Adrenal gland (tissue), 12 donors: ENCODE measurements around the gene CBLC. TPM values are rescaled to one million over a fixed set of nuclear protein-coding genes. Genes with fewer than 3 reads are reported as not detected.

ENCODE experiments used
- DNase-seq, 7 donors: peaks; one replicate each; pipeline ENCODE4 v3.0.0-alpha.2; 2019 to 2020
- H3K27ac ChIP-seq, 5 donors: fragments of 200-600 bp; sonication (generic) in 4 of 5; 1 replicate in 3 of 5; 2 replicates in 2 of 5; pipeline versions ENCODE4 v1.5.1 to v1.8.0; 2016 to 2020; ENCODE audit warnings: mild to moderate bottlenecking in 1 of 5
- H3K27me3 ChIP-seq: fragments of 200-600 bp; 2 replicates; pipeline ENCODE4 v1.8.0; 2021
- H3K36me3 ChIP-seq, 2 donors: fragments of 200-600 bp; replicated peaks in 1 of 2; 1 replicate in 1 of 2; 2 replicates in 1 of 2; pipeline versions ENCODE4 v1.5.1 to v1.8.0; 2018 to 2022
- H3K4me1 ChIP-seq, 2 donors: fragments of 200-600 bp; replicated peaks in 1 of 2; 1 replicate in 1 of 2; 2 replicates in 1 of 2; pipeline versions ENCODE4 v1.5.1 to v1.8.0; 2018 to 2021
- H3K4me3 ChIP-seq, 4 donors: fragments of 200-600 bp; sonication (generic) in 3 of 4; one replicate each; pipeline ENCODE4 v1.5.1; 2016 to 2018
- H3K9me3 ChIP-seq, 3 donors: fragments of 200-600 bp; sonication (generic) in 1 of 3; replicated peaks in 1 of 3; 1 replicate in 2 of 3; 2 replicates in 1 of 3; pipeline versions ENCODE4 v1.5.1 to v1.8.0; 2016 to 2021
- POLR2A ChIP-seq, 2 donors: fragments of 450-650 bp; IDR thresholded peaks; one replicate each; pipeline ENCODE4 v1.6.1; 2017; ENCODE audit warnings: antibody characterized with exemption in 2 of 2, mild to moderate bottlenecking in 2 of 2, moderate library complexity in 1 of 2
- WGBS, 4 donors: extraction: QIAGEN DNeasy Blood & Tissue Kit in 2 of 4; methylation state at CpG; one replicate each; pipeline versions ENCODE4 v1.1.5 to v1.1.7; 2013 to 2017; 5-methylcytosine and 5-hydroxymethylcytosine counted together
- intact Hi-C, 2 donors: fragments of 100-400 bp; cut with DNase I; formaldehyde crosslinking; loops; one replicate each; pipeline versions ENCODE4 v1.14.1 to v1.15.0; 2022 to 2023
- polyA plus RNA-seq, 3 donors: library from polyadenylated mRNA; stranded (reverse); fragments of 200-250 nt in 2 of 3; fragments of 350-450 nt in 1 of 3; fragmentation: Illumina TruSeq in 1 of 3; extraction: RNeasy Lipid Tissue Mini Kit (QIAGEN cat#74804) in 1 of 3; gene quantifications; one replicate each; pipeline ENCODE4 v1.2.3, GENCODE V29; 2013 to 2014
- total RNA-seq, 9 donors: library from RNA; depleted of rRNA in 4 of 9; stranded (reverse); fragments of >200 nt in 4 of 9; fragments of 120-200 nt in 1 of 9; fragmentation: NEBNext Ultra II Directional in 1 of 9; extraction: Animal tissue kit (Norgen Biotek cat#: 25700) in 1 of 9; gene quantifications; one replicate each; pipeline versions ENCODE4 v1.1.0 to v1.2.4, GENCODE V29; 2013 to 2023
- TF ChIP-seq, protein P1 (sequence below), 6 experiments: fragments of 450-650 bp in 4 of 6; fragments of 200-600 bp in 2 of 6; sonication (generic) in 1 of 6; IDR thresholded peaks; 1 replicate in 5 of 6; 2 replicates in 1 of 6; pipeline versions ENCODE4 v1.5.1 to v1.8.0; 2016 to 2021; ENCODE audit warnings: antibody characterized with exemption in 6 of 6, mild to moderate bottlenecking in 2 of 6, moderate library complexity in 1 of 6
- donor health status: healthy with polysubstance abuse.
- donor health status: Bipolar disorder and iron deficiency.
- donor health status: DM: yes; HTN: yes; CAD: no.
- donor health status: DM: no; HTN: no; CAD: no.
- donor health status: DM: no; HTN: no; CAD: no.
- donor health status: DM: yes; HTN: yes; CAD: no.

Gene CBLC
- total and polyA plus RNA-seq, 12 donors, result 0.13 to 0.14 TPM; not detected in 10

DNA sequence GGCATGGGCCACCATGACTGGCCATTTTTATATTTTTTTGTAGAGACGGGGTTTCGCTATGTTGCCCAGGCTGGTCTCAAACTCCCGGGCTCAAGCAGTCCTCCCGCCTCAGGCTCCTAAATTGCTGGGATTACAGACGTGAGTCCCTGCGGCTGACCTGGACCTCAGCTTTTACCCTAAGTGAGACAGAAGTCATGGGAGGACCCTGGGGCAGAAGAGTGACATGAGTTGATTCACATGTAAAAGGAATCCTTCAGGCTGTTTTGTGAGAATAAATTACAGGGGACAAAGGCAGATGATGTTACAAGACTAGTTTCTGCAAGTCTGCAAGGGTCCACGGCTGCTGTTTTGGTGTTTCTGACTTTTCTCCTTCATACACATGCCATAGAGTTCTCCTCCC lies 28.6 kb downstream of the CBLC start:
- no peaks in the 10 kb centered on the region for H3K9me3 ChIP-seq
- intact Hi-C loops, result no loop called here
- no peak overlapping the region for H3K4me3 ChIP-seq
- TF ChIP-seq POLR2A (IDR thresholded peaks at IDR 0.05), result no peak
- TF ChIP-seq, protein P1, sequence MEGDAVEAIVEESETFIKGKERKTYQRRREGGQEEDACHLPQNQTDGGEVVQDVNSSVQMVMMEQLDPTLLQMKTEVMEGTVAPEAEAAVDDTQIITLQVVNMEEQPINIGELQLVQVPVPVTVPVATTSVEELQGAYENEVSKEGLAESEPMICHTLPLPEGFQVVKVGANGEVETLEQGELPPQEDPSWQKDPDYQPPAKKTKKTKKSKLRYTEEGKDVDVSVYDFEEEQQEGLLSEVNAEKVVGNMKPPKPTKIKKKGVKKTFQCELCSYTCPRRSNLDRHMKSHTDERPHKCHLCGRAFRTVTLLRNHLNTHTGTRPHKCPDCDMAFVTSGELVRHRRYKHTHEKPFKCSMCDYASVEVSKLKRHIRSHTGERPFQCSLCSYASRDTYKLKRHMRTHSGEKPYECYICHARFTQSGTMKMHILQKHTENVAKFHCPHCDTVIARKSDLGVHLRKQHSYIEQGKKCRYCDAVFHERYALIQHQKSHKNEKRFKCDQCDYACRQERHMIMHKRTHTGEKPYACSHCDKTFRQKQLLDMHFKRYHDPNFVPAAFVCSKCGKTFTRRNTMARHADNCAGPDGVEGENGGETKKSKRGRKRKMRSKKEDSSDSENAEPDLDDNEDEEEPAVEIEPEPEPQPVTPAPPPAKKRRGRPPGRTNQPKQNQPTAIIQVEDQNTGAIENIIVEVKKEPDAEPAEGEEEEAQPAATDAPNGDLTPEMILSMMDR (IDR thresholded peaks at IDR 0.05), result no peak
- no peaks in the 10 kb centered on the region for H3K27me3 ChIP-seq
- no peak overlapping the region for H3K27ac ChIP-seq
- no peaks in the 10 kb centered on the region for H3K36me3 ChIP-seq
- H3K4me1 ChIP-seq, result peaks cover 16 to 18% of the 10 kb centered on the region in 2 donors
- DNase-seq, result no peak
- 81 to 90% (median 84%) methylated on average over 7 of the region's 7 CpGs for WGBS, 4 donors

DNA sequence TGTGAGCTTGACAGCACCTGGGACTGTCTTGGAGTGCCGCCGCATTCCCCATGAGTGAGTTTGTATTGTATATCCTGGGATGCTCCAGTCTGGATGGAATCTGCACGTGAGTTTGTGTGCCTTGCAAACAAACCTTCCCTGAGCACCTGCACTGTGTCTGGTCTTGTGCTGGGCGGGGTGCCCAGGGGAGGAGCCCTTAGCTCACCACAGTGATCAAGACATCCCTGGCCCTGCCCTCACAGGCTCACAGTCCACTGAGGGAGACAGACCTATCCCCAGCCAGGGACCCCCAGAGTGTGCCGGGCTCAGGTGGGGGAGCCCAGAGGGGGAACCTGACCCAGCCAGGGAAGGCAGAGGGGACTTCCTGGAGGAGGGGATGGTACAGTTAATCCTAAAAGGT lies 29.5 kb downstream of the CBLC start:
- no peak overlapping the region for H3K4me3 ChIP-seq
- DNase-seq, result peak in 3 of 7 donors; percentile 21 to 33 (median 22)
- WGBS, 4 donors, result 78 to 81% (median 81%) methylated on average over 5 of the region's 5 CpGs
- peaks cover 16 to 18% of the 10 kb centered on the region in 2 donors for H3K4me1 ChIP-seq
- no peaks in the 10 kb centered on the region for H3K9me3 ChIP-seq
- no peaks in the 10 kb centered on the region for H3K36me3 ChIP-seq
- intact Hi-C loops, result no loop called here
- H3K27me3 ChIP-seq, result no peaks in the 10 kb centered on the region
- H3K27ac ChIP-seq, result peak overlapping the region in 1 of 5 donors; percentile 84
- TF ChIP-seq POLR2A (IDR thresholded peaks at IDR 0.05), result no peak
- TF ChIP-seq, protein P1 (IDR thresholded peaks at IDR 0.05), result no peak

DNA sequence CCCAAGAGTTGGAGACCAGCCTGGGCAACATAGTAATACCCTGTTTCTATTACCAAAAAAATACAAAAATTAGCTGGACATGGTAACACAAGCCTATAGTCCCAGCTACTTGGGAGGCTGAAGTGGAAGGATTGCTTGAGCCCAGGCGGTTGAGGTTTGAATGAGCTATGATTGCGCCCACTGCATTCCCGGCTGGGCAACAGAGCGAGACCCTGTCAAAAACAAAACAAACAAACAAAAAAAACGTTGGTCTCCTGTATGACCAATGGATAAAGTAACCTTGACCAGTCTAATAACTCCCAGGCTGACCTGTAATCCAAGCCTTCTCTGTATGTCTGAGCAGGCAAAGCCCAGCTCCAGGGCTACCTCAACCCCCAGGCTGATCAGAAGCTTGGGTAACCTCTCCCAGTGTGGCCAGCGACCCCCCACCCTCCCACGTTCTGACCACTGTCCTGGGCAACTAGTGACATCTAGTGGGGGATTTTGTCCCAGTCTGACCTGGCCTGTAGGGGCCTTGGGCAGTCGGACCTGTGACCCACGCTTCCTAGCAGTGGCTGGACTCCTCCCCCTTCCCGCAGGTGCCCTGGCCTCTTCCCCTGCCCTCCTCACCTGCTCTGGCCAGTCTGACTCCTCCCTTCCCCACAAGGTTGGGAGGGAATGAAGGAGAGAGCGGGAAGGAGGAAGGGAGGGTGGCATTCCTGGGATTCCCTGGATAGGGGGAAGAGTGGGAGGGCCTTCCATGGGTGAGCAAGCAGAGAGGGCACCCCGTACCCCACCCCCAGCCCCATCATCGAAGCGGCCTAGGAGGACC lies 30.2 kb downstream of the CBLC start:
- peak in 6 of 7 donors; percentile 34 to 52 (median 42) for DNase-seq
- 25 to 29% (median 27%) methylated on average over 12 to 14 of the region's 14 CpGs for WGBS, 4 donors
- Histone ChIP-seq H3K9me3 (no peaks in the 10 kb centered on the region), H3K4me1 (peaks cover 16 to 18% of the 10 kb centered on the region in 2 donors), H3K36me3 (no peaks in the 10 kb centered on the region), H3K27ac (peak overlapping the region in 3 of 5 donors; percentile 34 to 84 (median 36)), H3K27me3 (no peaks in the 10 kb centered on the region), H3K4me3 (peak overlapping the region in 1 of 4 donors; percentile 78)
- intact Hi-C loops, result no loop called here
- TF ChIP-seq, protein P1 (IDR thresholded peaks at IDR 0.05), result peak in 4 of 6 experiments; percentile 26 to 40 (median 38)
- TF ChIP-seq POLR2A (IDR thresholded peaks at IDR 0.05), result no peak

DNA sequence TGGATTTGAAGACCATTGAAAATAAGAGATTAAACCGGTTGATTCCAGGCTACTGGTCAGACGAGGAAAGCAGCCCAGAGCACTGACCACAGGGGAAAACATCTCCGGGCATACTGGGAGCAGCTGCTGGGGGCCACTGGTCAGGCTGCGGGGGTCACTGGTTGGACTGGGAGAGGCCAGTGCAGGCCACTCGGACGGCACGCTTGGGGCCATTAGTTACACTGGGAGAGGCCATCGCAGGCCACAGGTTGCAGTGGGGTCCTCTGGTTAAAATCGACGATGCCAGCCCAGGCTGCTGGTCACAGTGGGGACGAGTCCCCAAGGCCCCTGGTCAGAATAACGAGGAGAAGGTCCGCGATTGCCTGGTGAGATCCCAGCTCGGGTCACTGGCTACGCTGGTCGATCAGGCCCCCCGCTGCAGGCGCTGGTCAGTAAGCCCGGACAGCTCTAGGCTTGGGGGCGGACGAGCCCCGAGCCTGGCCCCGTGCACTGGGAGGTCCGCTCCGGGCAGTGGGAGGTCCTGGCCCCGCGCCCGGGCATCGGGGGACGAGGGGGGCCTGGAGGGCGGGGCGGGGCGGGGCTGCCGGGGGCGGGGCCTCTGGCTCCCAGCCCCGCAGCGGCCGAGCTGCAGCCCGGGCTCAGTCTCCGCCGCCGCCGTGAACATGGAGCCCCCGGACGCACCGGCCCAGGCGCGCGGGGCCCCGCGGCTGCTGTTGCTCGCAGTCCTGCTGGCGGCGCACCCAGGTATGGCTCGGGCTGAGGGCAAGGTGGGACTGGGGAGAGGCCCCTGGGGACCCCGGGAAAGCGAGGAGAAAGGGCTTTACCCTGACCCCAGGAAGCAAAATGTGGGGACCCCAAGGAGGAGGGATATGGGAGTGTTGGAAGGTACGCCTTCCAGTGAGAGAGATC lies 31.0 kb downstream of the CBLC start, which contains the start of gene BCAM:
Gene BCAM (plus strand): TSS at position 641 of the 909 bp plus-strand sequence. CDS start 22 bp downstream, at position 663.
- DNase-seq, result peak; percentile 78 to 86 (median 79)
- TF ChIP-seq, protein P1 (IDR thresholded peaks at IDR 0.05), result no peak
- TF ChIP-seq POLR2A (IDR thresholded peaks at IDR 0.05), result peak in 1 of 2 donors; percentile 36
- WGBS, 4 donors, result 2 to 14% (median 3%) methylated on average over 5 to 59 of the region's 59 CpGs

More for the DNA sequence above, 31.0 kb downstream of the CBLC start, which contains the start of gene BCAM:
- Histone ChIP-seq H3K36me3 (no peaks in the 10 kb centered on the region), H3K27ac (peak within 1 kb of the TSS in 3 of 5 donors; percentile 34 to 84 (median 36)), H3K4me1 (peaks cover 16 to 18% of the 10 kb centered on the region in 2 donors), H3K27me3 (no peaks in the 10 kb centered on the region), H3K4me3 (peak within 1 kb of the TSS in 2 of 4 donors; percentile 37 to 78), H3K9me3 (no peaks in the 10 kb centered on the region)
- intact Hi-C loops, result no loop called here
